CD4-positive, alpha-beta T cell treated with Interleukin-21 for 1 hour (primary cell): Measurements from ENCODE around the gene PLPP4.

Experiments used
- DNase-seq: peaks from one replicate; pipeline ENCODE4 v3.0.0-alpha.2; 2020

PLPP4 gene

GRCh38 chr10:120616311-120616911 lies 159.4 kb downstream of the PLPP4 start:
- DNase-seq = no peak

GRCh38 chr10:120628197-120628596 lies 171.2 kb downstream of the PLPP4 start:
- no peak for DNase-seq

GRCh38 chr10:120630266-120630665 lies 173.2 kb downstream of the PLPP4 start:
- DNase-seq = no peak

- DNase-seq = no peak
Measured at GRCh38 chr10:120632047-120632446, 175.0 kb downstream of the PLPP4 start.

- no peak for DNase-seq
Measured at GRCh38 chr10:120632942-120633341, 175.9 kb downstream of the PLPP4 start.

GRCh38 chr10:120634659-120635058 lies 177.6 kb downstream of the PLPP4 start:
- DNase-seq = no peak
